IPS DF 6.9 (cell line): ENCODE data around the gene MYO1F.
"Not testable (repeated sequence)": the region's sequence is repeated elsewhere in the genome, so short reads cannot be mapped to it uniquely, and the experiment has no call there.

Experiments used
- DNase-seq: peaks from one replicate; pipeline ENCODE4 v3.0.0-alpha.2; 2013; ENCODE audit warnings: low read depth, low spot score
- H3K27ac ChIP-seq: one replicate; pipeline ENCODE4 v1.5.1; 2013; ENCODE audit warnings: low read length, control low read depth
- H3K27me3 ChIP-seq: 2 replicates; pipeline ENCODE4 v1.6.1; 2013; ENCODE audit warnings: mild to moderate bottlenecking, low read length; ENCODE audit not compliant: control insufficient read depth, insufficient read depth
- H3K36me3 ChIP-seq: 2 replicates; pipeline ENCODE4 v1.6.1; 2013; ENCODE audit warnings: low read length; ENCODE audit not compliant: control insufficient read depth, insufficient read depth
- H3K4me1 ChIP-seq: 2 replicates; pipeline ENCODE4 v1.6.1; 2013; ENCODE audit warnings: low read length; ENCODE audit not compliant: control insufficient read depth, insufficient read depth
- H3K4me3 ChIP-seq: 2 replicates; pipeline ENCODE4 v1.5.1; 2013; ENCODE audit warnings: mild to moderate bottlenecking, low read length
- H3K9me3 ChIP-seq: 2 replicates; pipeline ENCODE4 v1.6.1; 2013; ENCODE audit warnings: low read length, inconsistent platforms; ENCODE audit not compliant: control insufficient read depth, insufficient read depth
- WGBS: extraction: QIAGEN DNeasy Blood & Tissue Kit; methylation state at CpG from one replicate; pipeline ENCODE4 v1.1.7; 2013; ENCODE audit warnings: mixed read lengths, missing lambda C conversion rate; ENCODE audit not compliant: insufficient read length, insufficient coverage; 5-methylcytosine and 5-hydroxymethylcytosine counted together

The MYO1F gene

DNA sequence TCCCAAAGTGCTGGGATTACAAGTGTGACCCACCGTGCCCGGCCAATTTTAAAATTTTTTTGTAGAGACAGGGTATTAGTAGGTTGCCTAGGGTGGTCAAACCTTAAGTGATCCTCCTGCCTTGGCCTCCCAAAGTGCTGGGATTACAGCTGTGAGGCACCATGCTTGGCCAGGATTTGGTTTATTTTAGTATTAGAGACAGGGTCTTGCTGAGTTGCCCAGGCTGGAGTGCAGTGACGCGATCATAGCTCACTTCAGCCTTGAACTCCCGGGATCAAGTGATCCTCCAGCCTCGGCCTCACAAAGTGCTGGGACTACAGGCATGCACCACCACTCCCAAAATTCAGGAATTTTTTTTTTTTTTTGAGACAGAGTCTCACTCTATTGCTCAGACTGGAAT is 57.9 kb downstream of the MYO1F start:
- Histone ChIP-seq H3K27ac (no peak overlapping the region), H3K36me3 (no peaks in the 10 kb centered on the region), H3K27me3 (no peaks in the 10 kb centered on the region), H3K9me3 (no peaks in the 10 kb centered on the region), H3K4me3 (no peak overlapping the region), H3K4me1 (no peaks in the 10 kb centered on the region)
- no peak for DNase-seq
- WGBS = no CpG with 5 or more reads among the region's 6 CpGs

DNA sequence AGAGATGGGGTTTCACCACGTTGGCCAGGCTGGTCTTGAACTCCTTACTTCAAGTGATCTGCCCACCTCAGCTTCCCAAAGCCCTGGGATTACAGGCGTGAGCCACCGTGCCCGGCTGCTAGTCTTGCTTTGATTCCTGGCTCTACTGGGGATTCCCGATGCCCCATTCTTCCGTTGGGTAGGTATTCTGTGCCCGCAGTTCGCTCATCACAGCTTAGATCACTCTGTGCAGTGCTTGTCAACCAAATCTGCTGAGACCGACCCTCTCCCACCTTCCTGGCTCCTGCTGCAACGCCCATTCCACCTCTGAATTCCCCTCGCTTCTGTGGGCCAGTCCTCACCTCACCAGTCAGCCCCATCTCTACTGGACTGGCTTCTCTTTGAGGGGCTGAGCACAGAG is 58.7 kb downstream of the MYO1F start:
- H3K27ac ChIP-seq = no peak overlapping the region

DNA sequence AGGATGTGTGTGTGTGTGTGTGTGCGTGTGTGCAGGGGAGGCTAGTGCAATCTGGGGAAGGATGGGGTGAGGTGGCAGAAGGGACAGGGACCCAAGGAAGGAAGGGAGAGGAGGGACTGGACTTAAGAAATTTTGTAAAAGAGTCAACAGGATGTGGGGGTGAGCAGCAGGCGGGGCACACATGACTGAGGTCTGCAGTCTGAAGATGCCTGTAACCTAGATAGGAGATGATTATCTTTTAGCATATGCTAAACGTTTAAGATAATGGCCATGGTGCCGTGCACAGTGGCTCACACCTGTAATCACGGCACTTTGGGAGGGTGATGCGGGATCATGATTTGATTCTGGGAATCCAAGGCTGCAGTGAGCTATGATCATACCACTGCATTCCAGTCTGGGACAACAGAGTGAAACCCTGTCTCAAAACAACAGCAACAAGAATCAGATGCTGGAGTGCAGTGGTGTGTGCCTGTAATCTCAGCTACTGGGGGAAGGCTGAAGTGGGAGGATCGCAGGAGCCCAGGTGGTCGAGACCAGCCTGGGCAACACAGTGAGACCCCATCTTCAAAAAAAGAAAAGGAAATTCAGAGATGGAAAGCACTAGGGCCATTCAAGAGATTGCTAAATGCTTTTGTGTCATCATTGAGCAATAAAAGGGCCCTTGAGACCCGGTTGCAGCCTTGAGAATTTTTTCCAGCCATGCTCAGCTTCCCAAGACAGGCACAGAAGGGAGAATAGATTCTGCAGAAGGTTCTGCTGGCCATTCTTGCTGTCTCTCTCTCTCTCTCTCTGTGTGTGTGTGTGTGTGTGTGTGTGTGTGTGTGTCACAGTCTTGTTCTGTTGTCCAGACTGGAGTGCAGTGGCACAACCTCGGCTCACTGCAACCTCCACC is 59.4 kb downstream of the MYO1F start:
- no peaks in the 10 kb centered on the region for H3K9me3 ChIP-seq
- no peak overlapping the region for H3K4me3 ChIP-seq
- peaks cover 4% of the 10 kb centered on the region for H3K4me1 ChIP-seq
- no peak for DNase-seq
- no CpG with 5 or more reads among the region's 10 CpGs for WGBS
- no peaks in the 10 kb centered on the region for H3K36me3 ChIP-seq
- no peak overlapping the region for H3K27ac ChIP-seq
- no peaks in the 10 kb centered on the region for H3K27me3 ChIP-seq

More for the DNA sequence above, 58.7 kb downstream of the MYO1F start:
- H3K27me3 ChIP-seq = no peaks in the 10 kb centered on the region
- H3K4me1 ChIP-seq = no peaks in the 10 kb centered on the region
- no CpG with 5 or more reads among the region's 11 CpGs for WGBS
- no peak for DNase-seq
- no peaks in the 10 kb centered on the region for H3K36me3 ChIP-seq
- H3K4me3 ChIP-seq = no peak overlapping the region
- no peaks in the 10 kb centered on the region for H3K9me3 ChIP-seq

DNA sequence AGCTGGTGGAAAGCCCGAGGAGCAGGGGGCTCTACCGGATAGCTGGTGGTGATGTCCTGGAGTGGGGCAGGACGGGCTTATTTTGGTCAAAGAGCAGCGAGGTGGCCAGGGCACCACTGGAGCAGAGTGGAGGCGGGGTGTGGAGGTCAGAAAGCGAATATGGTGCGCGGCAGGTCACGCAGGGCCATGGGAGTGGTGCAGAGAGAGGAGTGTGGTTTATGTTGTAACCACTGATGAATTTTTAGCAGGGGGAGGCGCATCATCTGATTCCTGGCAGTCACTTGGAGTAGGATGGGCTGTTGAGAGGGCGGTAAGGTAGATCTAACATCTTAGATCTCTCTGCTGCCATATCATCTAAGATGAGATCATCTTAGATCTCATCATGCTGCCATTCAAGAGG is 61.9 kb downstream of the MYO1F start:
- H3K27me3 ChIP-seq = no peaks in the 10 kb centered on the region
- WGBS = no CpG with 5 or more reads among the region's 11 CpGs
- no peak overlapping the region for H3K4me3 ChIP-seq
- H3K27ac ChIP-seq = no peak overlapping the region
- DNase-seq = no peak
- no peaks in the 10 kb centered on the region for H3K36me3 ChIP-seq
- H3K4me1 ChIP-seq = peaks cover 4% of the 10 kb centered on the region
- no peaks in the 10 kb centered on the region for H3K9me3 ChIP-seq

DNA sequence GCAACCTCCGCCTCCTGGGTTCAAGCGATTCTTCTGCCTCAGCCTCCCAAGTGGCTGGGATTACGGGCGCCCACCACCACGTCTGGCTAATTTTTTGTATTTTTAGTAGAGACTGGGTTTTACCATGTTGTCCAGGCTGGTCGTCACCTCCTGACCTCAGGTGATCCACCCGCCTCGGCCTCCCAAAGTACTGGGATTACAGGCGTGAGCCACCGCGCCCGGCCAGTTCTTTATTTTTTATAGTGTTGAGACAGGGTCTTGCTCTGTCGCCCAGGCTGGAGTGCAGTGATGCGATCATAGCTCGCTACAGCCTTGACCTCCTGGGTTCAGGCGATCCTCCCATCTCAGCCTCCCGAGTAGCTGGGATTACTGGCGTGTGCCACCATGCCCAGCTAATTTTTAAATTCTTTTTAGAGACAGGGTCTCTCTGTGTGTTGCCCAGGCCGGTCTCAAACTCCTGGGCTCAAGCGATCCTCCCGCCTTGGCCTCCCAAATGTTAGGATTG is 62.7 kb downstream of the MYO1F start:
- H3K9me3 ChIP-seq, H3K4me1 ChIP-seq, H3K27me3 ChIP-seq, DNase-seq, H3K27ac ChIP-seq, H3K4me3 ChIP-seq, H3K36me3 ChIP-seq: not testable (repeated sequence)
- WGBS = no CpG with 5 or more reads among the region's 21 CpGs

DNA sequence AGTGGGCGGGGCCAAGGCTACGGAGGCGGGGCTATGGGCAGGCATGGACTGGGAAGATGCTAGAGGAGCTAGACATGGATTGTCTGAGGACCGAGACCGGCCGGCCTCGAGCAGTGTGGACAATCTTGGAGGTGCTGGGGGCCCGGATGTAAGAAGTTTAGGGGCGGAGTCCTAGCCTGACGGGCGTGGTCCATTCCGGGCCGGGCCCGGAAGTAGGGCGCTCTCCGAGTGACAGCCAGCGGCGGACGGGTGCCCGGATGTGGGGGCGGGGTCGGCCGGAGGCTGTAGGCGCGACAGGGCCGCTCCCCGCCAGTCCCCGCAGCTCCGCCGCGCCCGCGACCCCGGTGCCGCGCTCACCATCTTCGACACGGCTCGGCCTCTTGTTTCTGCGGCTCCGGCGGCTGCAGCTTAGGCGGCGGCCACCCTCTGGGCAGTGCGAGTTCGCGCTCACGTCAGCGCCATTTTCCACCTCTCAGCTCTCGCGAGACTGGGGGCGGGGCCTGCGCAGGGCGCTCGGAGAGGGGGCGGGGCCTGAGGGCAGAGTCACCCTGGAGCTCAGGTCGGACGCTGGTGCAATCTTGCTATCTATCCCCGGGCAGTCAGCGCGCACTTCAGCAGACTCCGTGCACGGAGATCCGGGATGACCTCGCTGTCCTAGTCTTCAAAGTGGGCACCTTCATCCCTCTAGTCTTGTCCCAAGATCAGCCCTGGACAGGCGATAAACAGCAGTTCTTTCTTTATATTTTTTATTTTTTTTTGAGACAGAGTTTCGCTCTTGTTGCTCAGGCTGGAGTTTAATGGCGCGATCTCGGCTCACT is 63.3 kb downstream of the MYO1F start, which contains the start of gene ZNF414:
ZNF414 (minus strand) TSS at position 481 of the 818 bp plus-strand sequence; CDS start at position 360, 121 bp downstream.
- H3K9me3 ChIP-seq = no peaks in the 10 kb centered on the region
- peaks cover 4% of the 10 kb centered on the region for H3K4me1 ChIP-seq
- WGBS = no CpG with 5 or more reads among the region's 70 CpGs

DNA sequence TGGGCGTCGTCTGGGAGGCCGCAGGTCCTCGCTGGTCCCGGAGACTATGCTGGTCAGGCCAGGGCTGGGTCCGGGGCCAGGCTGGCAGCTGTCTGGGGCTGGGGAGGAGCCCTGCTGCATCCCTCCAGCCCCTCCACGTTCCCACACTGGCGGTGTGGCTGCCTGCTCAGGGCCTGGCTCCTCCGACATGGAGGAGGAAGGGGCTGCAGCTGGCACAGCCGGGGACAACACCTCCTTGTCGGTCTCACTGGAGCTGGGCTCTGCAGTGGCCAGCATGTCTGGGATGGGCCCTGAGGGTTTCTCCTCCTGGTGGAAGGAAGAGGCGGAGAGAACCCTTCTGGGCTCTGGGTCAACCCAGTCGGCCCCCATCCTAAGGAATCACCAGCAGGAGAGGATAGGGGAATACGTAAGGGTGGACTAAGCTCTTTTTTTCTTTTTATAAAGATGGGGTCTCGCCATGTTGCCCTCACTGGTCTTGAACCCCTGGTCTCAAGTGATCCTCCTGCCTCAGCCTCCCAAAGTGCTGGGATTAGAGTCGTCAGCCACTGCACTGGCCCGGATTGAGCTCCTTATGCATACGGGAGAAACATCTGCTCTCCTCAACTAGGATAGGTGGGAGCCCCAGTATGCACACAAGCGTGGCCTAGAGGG is 64.1 kb downstream of the MYO1F start:
- DNase-seq = no peak
- H3K27me3 ChIP-seq = no peaks in the 10 kb centered on the region
- H3K4me3 ChIP-seq = peak overlapping the region; percentile 6; the same call in 1 of the 2 replicates
- no CpG with 5 or more reads among the region's 19 CpGs for WGBS
- no peaks in the 10 kb centered on the region for H3K36me3 ChIP-seq
- peaks cover 4% of the 10 kb centered on the region for H3K4me1 ChIP-seq
- H3K27ac ChIP-seq = no peak overlapping the region
- H3K9me3 ChIP-seq = no peaks in the 10 kb centered on the region

More for the DNA sequence above, 63.3 kb downstream of the MYO1F start, which contains the start of gene ZNF414:
- Histone ChIP-seq H3K36me3 (no peaks in the 10 kb centered on the region), H3K4me3 (peak within 1 kb of the TSS; percentile 76), H3K27ac (no peak within 1 kb of the TSS), H3K27me3 (no peaks in the 10 kb centered on the region)
- DNase-seq = peak; percentile 91

DNA sequence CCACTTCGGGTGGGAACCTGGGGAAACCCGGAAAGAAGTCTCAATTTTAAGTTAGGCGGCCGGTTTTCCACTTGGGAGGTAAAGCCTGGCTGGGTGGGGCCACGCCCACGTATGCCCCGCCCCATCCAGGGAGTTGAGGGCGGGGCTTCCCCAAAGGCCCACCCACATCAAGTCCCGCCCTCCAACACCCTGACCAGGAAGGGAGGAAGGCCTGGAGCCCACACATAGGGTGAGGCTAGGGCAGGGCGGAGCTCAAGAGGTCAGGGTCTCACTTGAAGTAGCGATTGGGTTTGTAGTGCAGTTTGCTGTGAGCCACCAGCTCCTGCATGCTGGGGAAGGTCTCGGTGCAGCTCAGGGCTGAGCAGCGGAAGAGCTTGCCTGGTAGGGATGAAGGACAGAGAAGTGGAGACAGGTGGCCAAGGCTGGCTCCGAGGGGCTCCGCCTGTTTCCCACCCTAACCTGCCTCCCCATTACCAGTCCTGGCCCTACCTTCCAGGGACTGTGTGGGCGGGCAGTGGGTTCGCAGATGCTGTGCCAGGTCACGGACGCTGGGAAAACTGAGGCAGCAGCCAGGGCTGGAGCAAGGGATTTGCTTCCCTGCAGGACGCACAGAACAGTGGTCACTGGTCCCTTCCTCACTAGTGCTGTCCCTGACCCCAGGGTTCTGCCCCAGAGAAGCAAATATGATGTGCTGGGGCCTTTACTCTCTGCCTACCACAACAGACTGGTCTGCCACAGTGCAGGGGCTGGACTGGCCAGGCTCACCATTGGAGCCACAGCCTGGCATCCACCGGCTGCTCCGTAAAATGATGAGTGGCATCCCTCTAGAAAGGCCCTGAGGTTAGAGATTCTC is 64.9 kb downstream of the MYO1F start:
- no peaks in the 10 kb centered on the region for H3K9me3 ChIP-seq
- H3K27ac ChIP-seq = no peak overlapping the region
- no CpG with 5 or more reads among the region's 22 CpGs for WGBS
- no peaks in the 10 kb centered on the region for H3K27me3 ChIP-seq
- DNase-seq = no peak
- H3K4me3 ChIP-seq = no peak overlapping the region
- H3K4me1 ChIP-seq = peaks cover 4% of the 10 kb centered on the region
- H3K36me3 ChIP-seq = no peaks in the 10 kb centered on the region

DNA sequence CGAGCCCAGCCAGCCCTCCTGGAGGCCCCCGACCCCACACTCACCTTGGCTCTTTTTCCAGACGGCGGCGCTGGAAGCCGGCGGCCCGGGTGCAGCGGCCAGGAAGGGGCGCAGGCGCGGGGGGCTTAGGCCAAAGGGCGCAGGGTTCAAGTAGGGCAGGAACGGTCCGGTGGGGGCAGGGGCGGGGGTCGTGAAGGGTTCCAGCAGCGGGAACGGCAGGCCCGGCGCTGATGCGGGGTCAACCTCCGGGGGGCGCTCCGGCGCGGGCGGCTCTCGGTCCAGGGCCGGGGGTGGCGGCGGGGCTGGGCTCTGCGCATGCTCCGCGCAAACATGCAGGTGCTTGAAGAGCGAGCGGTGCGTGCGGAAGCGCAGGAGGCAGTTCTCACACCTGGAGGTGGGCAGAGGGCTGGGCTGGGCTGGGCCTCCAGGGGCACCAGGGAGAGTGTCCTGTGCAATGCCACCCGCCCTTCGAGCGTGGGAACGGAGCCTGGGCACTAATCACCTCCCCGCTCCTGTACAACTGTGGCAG is 65.6 kb downstream of the MYO1F start:
- no peaks in the 10 kb centered on the region for H3K27me3 ChIP-seq
- WGBS = no CpG with 5 or more reads among the region's 45 CpGs
- peaks cover 4% of the 10 kb centered on the region for H3K4me1 ChIP-seq
- no peak overlapping the region for H3K27ac ChIP-seq
- H3K36me3 ChIP-seq = no peaks in the 10 kb centered on the region
- H3K9me3 ChIP-seq = no peaks in the 10 kb centered on the region
- no peak for DNase-seq
- no peak overlapping the region for H3K4me3 ChIP-seq
